Neural progenitor cell (in vitro differentiated cells): ENCODE data around the gene RASA1.

Experiments
- CTCF ChIP-seq: fragments of 200-600 bp; sonication (generic); IDR thresholded peaks from 2 replicates; pipeline ENCODE4 v1.5.1; 2017; ENCODE audit warnings: antibody characterized with exemption, mild to moderate bottlenecking
- EZH2 ChIP-seq: fragments of 200-600 bp; sonication (generic); IDR thresholded peaks from 2 replicates; pipeline ENCODE4 v1.6.1; 2017; ENCODE audit warnings: antibody characterized with exemption, mild to moderate bottlenecking, moderate library complexity

- TF ChIP-seq CTCF (no peak), EZH2 (no peak)
Observed at GRCh38 chr5:87367243-87367642, 99.6 kb downstream of the RASA1 start.
